ENCODE results near the gene LGI2. TPM values are rescaled to one million over a fixed set of nuclear protein-coding genes. Genes with fewer than 3 reads are reported as not detected.

The LGI2 gene
- total and polyA plus RNA-seq, 9 of the 15 experiments (the other 6 are each of a cell fraction or from before 2014, with no cell fraction given) = 0.03 to 0.07 TPM; not detected in 7

- no peak for TF ChIP-seq CEBPZ (IDR thresholded peaks at IDR 0.05; ENCODE audit: borderline replicate concordance, low read depth, low read length)
- no peak for TF ChIP-seq ZFP36 (IDR thresholded peaks at IDR 0.05; ENCODE audit: low read depth, low read length, partially characterized antibody)
- no peak for TF ChIP-seq MCM7 (IDR thresholded peaks at IDR 0.05)
- TF ChIP-seq CREB3L1 (IDR thresholded peaks at IDR 0.05; ENCODE audit: borderline replicate concordance, low read depth) = no peak
- no peak for DNase-seq (ENCODE audit: extremely low read depth in 1 of 4, low spot score in 3 of 4)
- ATAC-seq = no peak
- 0% methylated on average over 2 of the region's 2 CpGs for WGBS (ENCODE audit: insufficient coverage, low coverage, missing lambda C conversion rate)
- FAIRE-seq = no peak
- H3K79me2 ChIP-seq (ENCODE audit: control insufficient read depth, insufficient read depth, low read length) = no peaks in the 10 kb centered on the region
- no peak overlapping the region for H3K9ac ChIP-seq (ENCODE audit: insufficient read depth in 1 of 2, low read depth in 2 of 2, low read length in 2 of 2)
- H3K4me1 ChIP-seq (replicated peaks in 1 of 2; ENCODE audit: control insufficient read depth in 2 of 2, insufficient read depth in 2 of 2, low read length in 2 of 2) = no peaks in the 10 kb centered on the region
- no TSS peak for BruUV-seq (replicated peaks)
- H3K9me1 ChIP-seq (ENCODE audit: control insufficient read depth, insufficient read depth, low read length) = no peaks in the 10 kb centered on the region
- no peaks in the 10 kb centered on the region for H3K36me3 ChIP-seq (ENCODE audit: control insufficient read depth, insufficient read depth, low read length)
- in situ Hi-C loops (cut with MboI) (no loop called here), intact Hi-C loops (cut with micrococcal nuclease) (no loop called here)
- H3K27me3 ChIP-seq (ENCODE audit: control insufficient read depth in 2 of 2, insufficient read depth in 2 of 2, low read length in 2 of 2) = peaks cover 0 to 10% of the 10 kb centered on the region in 2 experiments; a peak in 1 of 5 replicates
- no peaks in the 10 kb centered on the region for H4K20me1 ChIP-seq (replicated peaks; ENCODE audit: control insufficient read depth, insufficient read depth, low read length)
- CTCF ChIA-PET (ENCODE audit: low intra/inter-chr PET ratio) = no interaction called here
- no peak overlapping the region for H2AFZ ChIP-seq (ENCODE audit: low read depth, low read length)
- H3K4me2 ChIP-seq (ENCODE audit: insufficient read depth, low read length) = no peak overlapping the region
- no peaks in the 10 kb centered on the region for H3K9me3 ChIP-seq (replicated peaks; ENCODE audit: control insufficient read depth, insufficient read depth, low read depth, low read length)
- POLR2A ChIA-PET = no interaction called here
- H3K27ac ChIP-seq (ENCODE audit: extremely low read depth, low read depth, low read length) = no peak overlapping the region
- H3K4me3 ChIP-seq = no peak overlapping the region
These were observed 74.0 kb downstream of the LGI2 start for GRCh38 chr4:24956763-24957162.
